Neural progenitor cell (in vitro differentiated cells): Measurements from ENCODE around the gene ZNF326.

Experiments
- CTCF ChIP-seq: fragments of 200-600 bp; sonication (generic); IDR thresholded peaks from 2 replicates; pipeline ENCODE4 v1.5.1; 2017; ENCODE audit warnings: antibody characterized with exemption, mild to moderate bottlenecking
- EZH2 ChIP-seq: fragments of 200-600 bp; sonication (generic); IDR thresholded peaks from 2 replicates; pipeline ENCODE4 v1.6.1; 2017; ENCODE audit warnings: antibody characterized with exemption, mild to moderate bottlenecking, moderate library complexity

GRCh38 chr1:89993541-89993940, 1.4 kb upstream of the ZNF326 start:
- TF ChIP-seq CTCF (no peak), EZH2 (no peak)
